GM20000 (cell line): ENCODE results near the gene PDE1C.

Source experiments
- DNase-seq: peaks from one replicate; pipeline ENCODE4 v3.0.0; 2012; ENCODE audit warnings: low spot score
- TF ChIP-seq, protein P1 (sequence below): IDR thresholded peaks from 2 replicates; pipeline ENCODE4 v1.5.1; 2012; ENCODE audit warnings: mild to moderate bottlenecking, control low read depth; ENCODE audit errors: extremely low read depth, missing control alignments

PDE1C gene

DNA sequence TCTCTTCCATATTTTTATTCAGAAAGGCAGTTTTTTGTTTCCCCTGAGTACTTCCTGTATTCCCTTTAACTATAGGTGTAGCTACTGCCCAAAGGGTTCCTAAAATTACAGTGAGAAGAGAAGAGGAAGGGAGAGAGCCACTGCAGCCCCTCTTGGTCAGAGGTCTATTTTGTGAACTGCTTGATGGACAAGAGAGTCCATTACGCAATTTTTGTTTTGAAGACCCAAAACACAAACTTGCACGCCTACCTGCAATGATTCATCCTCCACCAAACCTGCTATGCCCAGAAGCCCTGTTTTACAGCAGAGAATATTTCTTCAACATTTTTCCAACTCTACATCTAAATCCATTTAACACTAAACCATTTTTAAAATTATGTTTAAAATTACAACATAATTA is 75.1 kb downstream of the PDE1C start:
- TF ChIP-seq, protein P1, sequence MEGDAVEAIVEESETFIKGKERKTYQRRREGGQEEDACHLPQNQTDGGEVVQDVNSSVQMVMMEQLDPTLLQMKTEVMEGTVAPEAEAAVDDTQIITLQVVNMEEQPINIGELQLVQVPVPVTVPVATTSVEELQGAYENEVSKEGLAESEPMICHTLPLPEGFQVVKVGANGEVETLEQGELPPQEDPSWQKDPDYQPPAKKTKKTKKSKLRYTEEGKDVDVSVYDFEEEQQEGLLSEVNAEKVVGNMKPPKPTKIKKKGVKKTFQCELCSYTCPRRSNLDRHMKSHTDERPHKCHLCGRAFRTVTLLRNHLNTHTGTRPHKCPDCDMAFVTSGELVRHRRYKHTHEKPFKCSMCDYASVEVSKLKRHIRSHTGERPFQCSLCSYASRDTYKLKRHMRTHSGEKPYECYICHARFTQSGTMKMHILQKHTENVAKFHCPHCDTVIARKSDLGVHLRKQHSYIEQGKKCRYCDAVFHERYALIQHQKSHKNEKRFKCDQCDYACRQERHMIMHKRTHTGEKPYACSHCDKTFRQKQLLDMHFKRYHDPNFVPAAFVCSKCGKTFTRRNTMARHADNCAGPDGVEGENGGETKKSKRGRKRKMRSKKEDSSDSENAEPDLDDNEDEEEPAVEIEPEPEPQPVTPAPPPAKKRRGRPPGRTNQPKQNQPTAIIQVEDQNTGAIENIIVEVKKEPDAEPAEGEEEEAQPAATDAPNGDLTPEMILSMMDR, result no peak
- no peak for DNase-seq

DNA sequence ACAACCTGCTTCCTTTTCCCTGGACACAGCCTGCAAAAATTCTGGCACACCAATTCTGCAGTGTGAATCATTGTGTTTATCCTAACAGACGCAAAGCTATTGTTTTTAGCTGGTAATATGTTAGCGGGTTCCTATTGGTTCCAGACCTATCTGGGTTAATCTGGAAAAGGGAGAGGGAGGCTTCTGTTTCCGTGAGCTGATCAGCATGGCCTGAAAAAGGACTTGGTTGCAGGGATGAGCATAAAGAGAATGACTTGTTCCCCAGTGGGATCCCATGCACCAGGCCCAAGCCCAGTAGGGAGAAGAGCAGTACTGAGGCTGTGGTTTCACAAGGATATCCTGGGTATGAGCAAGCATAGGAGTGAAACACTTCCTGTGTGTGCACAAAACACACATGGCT is 78.4 kb downstream of the PDE1C start:
- TF ChIP-seq, protein P1, result no peak
- no peak for DNase-seq

DNA sequence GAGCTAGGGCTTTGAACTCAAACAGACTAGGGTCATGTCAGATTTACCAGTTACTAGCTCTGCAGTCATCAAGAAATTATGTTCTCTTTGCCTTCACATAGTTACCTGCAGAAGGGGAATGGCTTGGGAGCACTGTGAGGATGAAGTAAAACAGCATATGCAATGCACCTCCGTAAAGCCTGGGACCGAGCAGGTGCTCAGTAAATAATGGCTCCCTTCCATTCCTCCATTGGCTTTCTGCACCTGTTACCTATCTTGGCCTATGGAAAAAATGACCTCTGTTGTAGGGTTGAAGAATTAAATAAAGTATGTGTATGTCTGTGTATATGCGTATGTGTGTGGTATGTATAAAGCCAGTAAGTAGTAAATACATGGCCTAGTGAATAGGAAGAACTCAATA is 78.8 kb downstream of the PDE1C start:
- TF ChIP-seq, protein P1, result no peak
- DNase-seq, result no peak

DNA sequence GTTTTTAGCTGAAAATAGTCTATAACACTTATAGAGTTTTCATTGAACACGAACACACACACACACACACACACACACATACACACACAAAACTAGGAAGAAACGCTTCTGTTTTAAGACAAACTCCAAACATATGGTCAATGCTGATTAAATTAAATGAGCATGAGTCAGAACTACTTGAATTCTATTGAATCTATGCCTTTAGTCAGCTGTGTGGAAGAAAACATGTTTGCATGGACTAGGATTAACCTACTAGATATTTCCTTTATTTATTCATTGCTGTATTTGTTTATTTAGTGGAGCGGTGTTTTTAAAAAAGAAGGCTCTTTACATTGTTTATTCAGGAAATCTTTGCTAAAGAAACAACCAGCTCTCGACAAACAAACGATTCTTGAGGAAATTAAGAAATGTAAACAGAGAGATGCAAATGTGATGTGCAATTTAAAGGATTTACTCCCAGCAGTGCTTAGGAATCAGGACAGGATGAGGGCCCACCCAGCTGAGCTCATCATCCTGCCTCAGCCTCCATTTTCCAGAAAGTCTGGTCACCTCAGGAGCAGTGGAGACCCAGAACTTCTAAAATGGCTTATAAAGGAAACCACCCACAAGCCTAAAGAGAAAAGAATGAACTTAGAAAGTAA is 83.2 kb downstream of the PDE1C start:
- TF ChIP-seq, protein P1, result no peak
- DNase-seq, result no peak

DNA sequence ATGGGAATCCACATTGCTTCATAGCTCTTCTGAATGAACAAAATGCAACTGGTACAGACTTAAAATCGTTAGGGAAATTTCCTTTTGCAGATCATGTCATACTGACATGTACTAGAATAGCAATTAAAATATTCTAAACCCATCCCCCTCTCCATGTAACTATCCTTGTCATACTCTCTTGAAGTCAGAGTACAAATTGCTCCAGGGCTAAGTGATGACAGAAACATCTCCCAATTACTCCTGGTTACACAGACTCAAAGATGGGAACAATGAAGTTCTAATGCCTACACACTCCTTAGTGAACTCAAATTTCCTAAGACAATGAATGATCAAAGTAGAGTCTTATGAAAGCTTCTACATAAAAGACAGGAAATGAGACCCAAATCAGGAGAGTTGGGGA is 87.2 kb downstream of the PDE1C start:
- DNase-seq, result no peak
- TF ChIP-seq, protein P1, result no peak

DNA sequence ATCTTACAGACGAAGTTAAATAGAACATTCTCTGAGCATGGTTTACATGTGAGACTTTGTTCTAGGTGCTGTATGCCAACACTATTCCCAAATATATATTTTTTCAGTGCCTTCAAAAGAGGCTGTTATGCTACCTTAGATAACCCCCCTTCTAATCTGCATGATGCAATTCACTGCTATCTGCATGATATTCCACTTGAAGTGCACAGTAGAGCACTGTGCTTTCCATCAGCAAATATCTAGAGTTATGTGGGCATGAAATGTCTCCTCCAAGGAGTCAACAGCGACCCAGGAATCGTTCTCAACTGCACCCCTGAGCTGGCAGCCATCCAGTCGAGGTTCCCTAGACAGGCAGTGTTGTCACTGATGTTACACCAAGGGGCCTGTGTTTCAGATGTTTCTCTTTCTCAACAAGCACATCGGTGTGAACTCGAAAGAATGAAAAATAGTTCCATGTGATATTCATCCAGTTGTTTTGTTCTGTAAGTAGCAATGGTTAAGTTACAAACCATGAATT is 88.3 kb downstream of the PDE1C start:
- TF ChIP-seq, protein P1, result no peak
- DNase-seq, result no peak

DNA sequence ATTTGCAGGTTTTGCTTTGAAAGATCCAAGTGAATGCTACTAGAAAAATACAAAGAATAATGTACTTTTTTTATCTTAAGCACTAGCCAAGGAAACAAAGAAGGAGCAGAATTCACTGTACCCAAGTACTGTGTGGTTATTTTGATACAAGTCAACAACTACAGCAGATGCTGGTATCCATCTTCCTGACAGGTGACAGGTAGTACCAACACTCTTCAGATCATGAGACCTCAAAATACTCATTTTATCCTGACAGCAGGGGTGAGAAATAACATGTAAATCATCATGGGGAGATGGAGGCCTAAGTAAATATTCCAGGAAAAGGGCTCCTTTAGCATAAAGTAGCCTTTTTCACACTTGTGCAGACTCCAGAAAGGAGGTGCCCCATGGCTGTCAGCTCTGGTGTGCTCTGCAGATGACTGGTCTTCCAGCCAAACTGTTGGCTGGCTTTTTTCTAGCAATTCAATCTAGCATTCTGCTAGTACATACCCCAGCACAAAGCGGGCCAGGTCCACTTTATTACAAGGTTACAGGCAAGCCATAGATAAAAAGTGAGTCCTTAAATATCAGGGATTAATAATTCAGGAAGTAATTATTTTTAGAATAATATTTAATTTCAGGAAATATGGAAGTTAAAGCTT is 90.4 kb downstream of the PDE1C start:
- DNase-seq, result no peak
- TF ChIP-seq, protein P1, result no peak
